H1 (cell line): ENCODE data around the gene AGAP1. TPM values are rescaled to one million over a fixed set of nuclear protein-coding genes. Genes with fewer than 3 reads are reported as not detected.

Source experiments
- CTCF ChIA-PET: fragments of 300-600 bp; sonication (Branson Sonifier 250); formaldehyde crosslinking; loops from one replicate; lab custom pipeline; 2021; ENCODE audit not compliant: partially characterized antibody; lab: Charles Lee
- POLR2A ChIA-PET: fragments of 300-600 bp; sonication (Branson Sonifier 250); formaldehyde crosslinking; loops from one replicate; lab custom pipeline; 2021; ENCODE audit warnings: inconsistent platforms; ENCODE audit not compliant: partially characterized antibody; lab: Charles Lee
- DNase-seq, 2 experiments: peaks; one replicate each; pipeline versions ENCODE4 v3.0.0 to v3.0.0-alpha.2; 2010 to 2022; ENCODE audit warnings: low spot score in 2 of 2, low read depth in 1 of 2, mixed read lengths in 1 of 2
- FAIRE-seq: peaks from 2 replicates; lab custom pipeline; 2011; peaks lifted over from hg19 to GRCh38; lab: Jason Lieb, UNC
- H2AFZ ChIP-seq: 2 replicates; pipeline ENCODE4 v1.8.1; 2012; ENCODE audit warnings: low read length, inconsistent platforms
- H2AK5ac ChIP-seq: 2 replicates; pipeline ENCODE4 v1.6.1; 2013; ENCODE audit warnings: low read depth, low read length
- H2BK120ac ChIP-seq: replicated peaks from 2 replicates; pipeline ENCODE3; 2013; ENCODE audit warnings: low read depth, low read length, inconsistent platforms
- H2BK12ac ChIP-seq: 2 replicates; pipeline ENCODE4 v1.6.1; 2013; ENCODE audit warnings: low read depth, low read length
- H2BK15ac ChIP-seq: 2 replicates; pipeline ENCODE4 v1.6.1; 2013; ENCODE audit warnings: low read length
- H2BK20ac ChIP-seq: 2 replicates; pipeline ENCODE4 v1.6.1; 2013; ENCODE audit warnings: low read length
- H2BK5ac ChIP-seq: 2 replicates; pipeline ENCODE4 v1.6.1; 2013; ENCODE audit warnings: low read depth, low read length
- H3K14ac ChIP-seq: 2 replicates; pipeline ENCODE4 v1.6.1; 2013; ENCODE audit warnings: inconsistent platforms; ENCODE audit not compliant: insufficient read length
- H3K18ac ChIP-seq: 2 replicates; pipeline ENCODE4 v1.6.1; 2013; ENCODE audit warnings: low read length; ENCODE audit errors: extremely low read depth
- H3K23ac ChIP-seq: 2 replicates; pipeline ENCODE4 v1.6.1; 2013; ENCODE audit warnings: inconsistent platforms; ENCODE audit not compliant: insufficient read length
- H3K23me2 ChIP-seq: 2 replicates; pipeline ENCODE4 v1.6.1; 2013; ENCODE audit warnings: low read depth, low read length
- H3K27ac ChIP-seq: 2 replicates; pipeline ENCODE4 v1.6.1; 2011; ENCODE audit warnings: low read depth, low read length, inconsistent platforms
- H3K27me3 ChIP-seq, 4 experiments: replicated peaks in 1 of 4; 1 replicate in 1 of 4; 2 replicates in 3 of 4; pipeline versions ENCODE4 v1.6.1 to v1.8.1; 2011 to 2013; ENCODE audit warnings: low read length in 3 of 4, mild to moderate bottlenecking in 3 of 4, inconsistent platforms in 2 of 4, mixed read lengths in 2 of 4, moderate library complexity in 1 of 4; ENCODE audit not compliant: control insufficient read depth in 3 of 4, insufficient read depth in 3 of 4; ENCODE audit errors: extremely low read depth in 1 of 4
- H3K36me3 ChIP-seq, 4 experiments: 2 replicates each; pipeline versions ENCODE4 v1.6.1 to v1.8.1; 2011 to 2013; ENCODE audit warnings: mild to moderate bottlenecking in 4 of 4, low read length in 3 of 4, moderate library complexity in 2 of 4, control low read depth in 1 of 4, inconsistent platforms in 1 of 4; ENCODE audit not compliant: insufficient read depth in 4 of 4, control insufficient read depth in 2 of 4
- H3K4ac ChIP-seq: replicated peaks from 2 replicates; pipeline ENCODE3; 2013; ENCODE audit warnings: low read length, low read depth, mixed read lengths, inconsistent platforms; ENCODE audit not compliant: insufficient read length
- H3K4me1 ChIP-seq, 4 experiments: replicated peaks in 1 of 4; 1 replicate in 1 of 4; 2 replicates in 3 of 4; pipeline versions ENCODE4 v1.6.1 to v1.8.1; 2011 to 2013; ENCODE audit warnings: low read length in 3 of 4, inconsistent platforms in 2 of 4, mixed read lengths in 1 of 4; ENCODE audit not compliant: insufficient read depth in 4 of 4, control insufficient read depth in 3 of 4
- H3K4me2 ChIP-seq, 2 experiments: 2 replicates each; pipeline versions ENCODE4 v1.6.1 to v1.8.1; 2011 to 2013; ENCODE audit warnings: low read depth in 2 of 2, low read length in 2 of 2, control low read depth in 1 of 2, inconsistent platforms in 1 of 2, mild to moderate bottlenecking in 1 of 2; ENCODE audit not compliant: insufficient read depth in 1 of 2
- H3K4me3 ChIP-seq, 4 experiments: fragments of 200-600, 300-600 bp in 1 of 4; sonication (generic), shearing (Covaris generic), sonication (Bioruptor Twin) in 1 of 4; 2 replicates each; pipeline versions ENCODE4 v1.5.1 to v1.8.1; 2011 to 2016; ENCODE audit warnings: low read length in 4 of 4, low read depth in 3 of 4, control low read depth in 2 of 4, inconsistent platforms in 2 of 4, mild to moderate bottlenecking in 2 of 4, mixed read lengths in 1 of 4, moderate library complexity in 1 of 4; ENCODE audit not compliant: insufficient read depth in 2 of 4; ENCODE audit errors: extremely low read depth in 1 of 4
- H3K56ac ChIP-seq: replicated peaks from 2 replicates; pipeline ENCODE3; 2013; ENCODE audit warnings: low read depth, mild to moderate bottlenecking, mixed read lengths, low read length, inconsistent platforms; ENCODE audit not compliant: insufficient read length
- H3K79me1 ChIP-seq: 2 replicates; pipeline ENCODE4 v1.6.1; 2013; ENCODE audit warnings: low read depth, low read length, control low read depth
- H3K79me2 ChIP-seq, 2 experiments: 2 replicates each; pipeline versions ENCODE4 v1.6.1 to v1.8.1; 2012 to 2013; ENCODE audit warnings: low read length in 2 of 2, mild to moderate bottlenecking in 2 of 2, inconsistent platforms in 1 of 2; ENCODE audit not compliant: insufficient read depth in 2 of 2, control insufficient read depth in 1 of 2
- H3K9ac ChIP-seq, 4 experiments: replicated peaks in 1 of 4; 1 replicate in 1 of 4; 2 replicates in 3 of 4; pipeline versions ENCODE4 v1.6.1 to v1.8.1; 2011 to 2013; ENCODE audit warnings: low read depth in 3 of 4, low read length in 3 of 4, control low read depth in 2 of 4, mild to moderate bottlenecking in 2 of 4, moderate library complexity in 2 of 4, inconsistent platforms in 1 of 4; ENCODE audit errors: extremely low read depth in 1 of 4
- H3K9me3 ChIP-seq, 2 experiments: 2 replicates each; pipeline versions ENCODE4 v1.6.1 to v1.8.1; 2012 to 2013; ENCODE audit warnings: mild to moderate bottlenecking in 2 of 2, moderate library complexity in 2 of 2, control low read depth in 1 of 2, inconsistent platforms in 1 of 2, low read depth in 1 of 2, low read length in 1 of 2, mixed read lengths in 1 of 2; ENCODE audit not compliant: insufficient read depth in 2 of 2
- H4K20me1 ChIP-seq, 2 experiments: replicated peaks in 1 of 2; 2 replicates each; pipeline versions ENCODE3 to v1.8.1; 2011 to 2013; ENCODE audit warnings: inconsistent platforms in 2 of 2, low read length in 2 of 2, mild to moderate bottlenecking in 1 of 2; ENCODE audit not compliant: insufficient read depth in 2 of 2, control insufficient read depth in 1 of 2
- H4K5ac ChIP-seq: 2 replicates; pipeline ENCODE4 v1.6.1; 2013; ENCODE audit warnings: low read length, low read depth, mixed read lengths, inconsistent platforms; ENCODE audit not compliant: insufficient read length
- H4K8ac ChIP-seq: 2 replicates; pipeline ENCODE4 v1.8.0; 2013; ENCODE audit warnings: mild to moderate bottlenecking, moderate library complexity, low read length, inconsistent platforms; ENCODE audit not compliant: insufficient read depth; ENCODE audit errors: extremely low read depth
- H4K91ac ChIP-seq: replicated peaks from 2 replicates; pipeline ENCODE3; 2013; ENCODE audit warnings: low read length, mixed read lengths, inconsistent platforms; ENCODE audit not compliant: insufficient read length
- BRCA1 ChIP-seq: IDR thresholded peaks from 2 replicates; pipeline ENCODE4 v1.6.1; 2012; ENCODE audit warnings: low read depth, low read length, improper control_type of control experiment
- FOSL1 ChIP-seq: IDR thresholded peaks from 2 replicates; pipeline ENCODE4 v1.6.1; 2011; ENCODE audit warnings: mild to moderate bottlenecking, low read depth, low read length, moderate library complexity; ENCODE audit not compliant: insufficient read depth
- POLR2A ChIP-seq, 2 experiments: IDR thresholded peaks; 1 replicate in 1 of 2; 2 replicates in 1 of 2; pipeline ENCODE4 v1.6.1; 2011; ENCODE audit warnings: low read depth in 2 of 2, low read length in 2 of 2, mild to moderate bottlenecking in 2 of 2; ENCODE audit errors: control extremely low read depth in 1 of 2
- SAP30 ChIP-seq: fragments of 300-600 bp; sonication (generic); IDR thresholded peaks from 2 replicates; pipeline ENCODE4 v1.7.1; 2012; ENCODE audit warnings: low read length, moderate library complexity, mild to moderate bottlenecking, inconsistent platforms; ENCODE audit not compliant: insufficient read depth, insufficient replicate concordance
- SUZ12 ChIP-seq: fragments of 200-600 bp; sonication (generic); IDR thresholded peaks from 2 replicates; pipeline ENCODE4 v1.6.1; 2012; ENCODE audit warnings: mild to moderate bottlenecking, inconsistent platforms, low read length, moderate library complexity, mixed read lengths
- WGBS, 2 experiments: shearing (Covaris generic) in 1 of 2; methylation state at CpG; one replicate each; pipeline versions ENCODE4 v1.1.6 to v1.1.7; 2013 to 2015; ENCODE audit warnings: low lambda C conversion rate in 2 of 2, mixed read lengths in 2 of 2, inconsistent platforms in 1 of 2, low coverage in 1 of 2, missing lambda C conversion rate in 1 of 2; ENCODE audit not compliant: insufficient replicate concordance in 2 of 2, insufficient coverage in 1 of 2, insufficient read length in 1 of 2; ENCODE audit errors: extremely low coverage in 1 of 2, missing lambda C conversion rate in 1 of 2; 5-methylcytosine and 5-hydroxymethylcytosine counted together
- polyA plus RNA-seq, 7 experiments: library from polyadenylated mRNA; depleted of rRNA in 3 of 7; stranded (reverse) in 5 of 7; unstranded in 2 of 7; fragments of >200 nt in 5 of 7; fragments of 200-250 nt in 2 of 7; gene quantifications; 1 replicate in 5 of 7; 2 replicates in 1 of 7; 4 replicates in 1 of 7; pipeline versions ENCODE4 v1.2.1 to v1.2.3, GENCODE V29; 2011 to 2013; ENCODE audit warnings: missing spikeins in 2 of 7, mixed read lengths in 2 of 7
- total RNA-seq: library from RNA; stranded (reverse); fragmentation: NEBNext Ultra II Directional; extraction: Animal tissue kit (Norgen Biotek cat#: 25700); gene quantifications from 2 replicates; pipeline ENCODE4 v1.2.1, GENCODE V29; 2021

The AGAP1 gene
- total and polyA plus RNA-seq, 2 of the 8 experiments (the other 6 are each of a cell fraction or from before 2014, with no cell fraction given), result 18.1 to 39.4 TPM

DNA sequence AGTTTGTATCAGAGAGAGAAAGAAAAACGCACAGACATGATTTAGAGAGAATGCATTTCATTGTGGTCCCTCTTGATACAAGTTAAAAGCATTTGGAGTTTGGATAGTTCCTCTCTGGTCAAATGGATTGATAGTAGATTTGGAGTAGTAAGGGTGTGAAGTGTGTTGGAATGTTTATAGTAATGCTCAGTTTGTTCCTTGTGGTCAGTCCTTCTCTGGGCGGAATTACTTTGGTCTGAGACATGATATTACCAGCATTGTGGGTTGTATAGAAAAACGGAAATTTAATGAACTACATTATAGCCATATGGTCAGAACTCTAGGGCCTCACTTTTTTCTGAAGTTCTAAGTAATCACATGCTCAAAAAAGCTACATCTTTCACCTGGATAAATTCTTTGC, 178.9 kb downstream of the AGAP1 start:
- H2BK120ac ChIP-seq, result no peak overlapping the region
- POLR2A ChIA-PET, result no interaction called here
- H4K91ac ChIP-seq, result no peak overlapping the region
- no peak overlapping the region for H3K27ac ChIP-seq
- no peak overlapping the region for H2BK5ac ChIP-seq
- no peaks in the 10 kb centered on the region for H3K36me3 ChIP-seq
- no peak overlapping the region for H3K18ac ChIP-seq
- H3K14ac ChIP-seq, result no peak overlapping the region
- TF ChIP-seq BRCA1 (no peak), SUZ12 (no peak), FOSL1 (no peak), POLR2A (IDR thresholded peaks at IDR 0.05; ENCODE audit: control extremely low read depth in 1 of 2, low read depth in 2 of 2, low read length in 2 of 2) (no peak), SAP30 (no peak)
- TF ChIP-seq, all 59 proteins: peak for 0
- no peak overlapping the region for H3K9ac ChIP-seq
- no peak overlapping the region for H3K56ac ChIP-seq
- H2AFZ ChIP-seq, result no peak overlapping the region
- no peak overlapping the region for H2BK12ac ChIP-seq
- no peak overlapping the region for H3K4me2 ChIP-seq
- FAIRE-seq (no peak), DNase-seq (no peak)
- peaks cover 10% of the 10 kb centered on the region for H3K23me2 ChIP-seq
- H3K4me3 ChIP-seq, result no peak overlapping the region
- H4K8ac ChIP-seq, result no peak overlapping the region
- H2BK20ac ChIP-seq, result no peak overlapping the region
- no peak overlapping the region for H3K23ac ChIP-seq
- H2AK5ac ChIP-seq, result no peak overlapping the region
- CTCF ChIA-PET, result interaction anchor here (1.2 to 5.3 kb wide), 4 partner anchors 54 to 78 kb away, joined by 4 to 55 read pairs (median 9); no protein-coding TSS in a partner anchor
- H3K27me3 ChIP-seq, result peaks cover 0 to 7% (median 3%) of the 10 kb centered on the region in 4 experiments; a peak in 4 of 7 replicates
- peaks cover 9% of the 10 kb centered on the region for H3K79me1 ChIP-seq
- 76% methylated on average over 3 of the region's 3 CpGs; no CpG with 5 or more reads in 1 of the 2 experiments for WGBS, 2 experiments
- peaks cover 23 to 36% of the 10 kb centered on the region in 2 experiments for H4K20me1 ChIP-seq
- H3K4ac ChIP-seq, result no peak overlapping the region
- no peak overlapping the region for H2BK15ac ChIP-seq
- peaks cover 3 to 65% of the 10 kb centered on the region in 2 experiments; a peak in 3 of 4 replicates for H3K79me2 ChIP-seq
- H4K5ac ChIP-seq, result no peak overlapping the region
- H3K9me3 ChIP-seq, result no peaks in the 10 kb centered on the region
- H3K4me1 ChIP-seq, result peaks cover 2 to 21% (median 14%) of the 10 kb centered on the region in 4 experiments; a peak in 6 of 7 replicates
